HL-60 (cell line): Measurements from ENCODE around the gene BAZ2B.

ENCODE experiments used
- GABPA ChIP-seq: IDR thresholded peaks from 2 replicates; pipeline ENCODE4 v1.6.1; 2012; ENCODE audit warnings: low read depth
- POLR2AphosphoS5 ChIP-seq: IDR thresholded peaks from 2 replicates; pipeline ENCODE4 v1.6.1; 2012; ENCODE audit warnings: low read depth
- SPI1 ChIP-seq: IDR thresholded peaks from 2 replicates; pipeline ENCODE4 v1.6.1; 2012; ENCODE audit warnings: low read depth, mild to moderate bottlenecking, borderline replicate concordance
- TF ChIP-seq, protein P1 (sequence below): IDR thresholded peaks from one replicate; pipeline ENCODE4 v1.5.1; 2011; ENCODE audit warnings: low read length, control low read depth, inconsistent platforms; ENCODE audit not compliant: insufficient read depth
- TF ChIP-seq, protein P2 (sequence below): IDR thresholded peaks from 2 replicates; pipeline ENCODE4 v1.6.1; 2012; ENCODE audit warnings: low read depth; ENCODE audit not compliant: insufficient replicate concordance

DNA sequence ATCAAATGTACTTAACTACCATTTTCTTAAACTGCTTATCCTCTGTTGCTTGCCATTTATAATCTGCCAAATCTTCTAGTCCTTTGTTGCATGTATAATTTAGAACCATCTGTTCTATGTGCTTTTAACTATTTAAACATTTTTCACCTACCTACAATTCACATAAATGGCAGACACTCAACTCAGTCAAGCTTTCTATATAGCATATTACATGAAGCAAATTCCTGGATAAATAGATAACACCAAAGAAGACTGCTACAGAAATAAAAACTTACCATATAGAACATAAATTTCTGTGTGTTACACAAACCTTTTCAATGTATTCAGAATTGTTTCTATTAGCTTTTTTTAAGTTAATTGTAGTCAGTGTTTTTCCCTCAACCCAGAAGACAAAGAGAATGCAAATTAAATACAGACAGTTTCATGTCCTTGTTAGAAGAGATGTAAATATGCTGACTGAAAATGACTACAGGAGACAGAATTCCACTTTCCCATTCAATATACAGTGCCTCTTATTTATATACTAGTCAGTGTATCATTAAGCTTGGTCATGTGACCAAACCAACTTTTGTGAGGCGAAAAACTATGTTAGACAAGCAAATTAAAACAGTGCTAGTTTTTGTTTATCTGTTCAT is 2.6 kb downstream of the BAZ2B start:
- TF ChIP-seq, protein P1, sequence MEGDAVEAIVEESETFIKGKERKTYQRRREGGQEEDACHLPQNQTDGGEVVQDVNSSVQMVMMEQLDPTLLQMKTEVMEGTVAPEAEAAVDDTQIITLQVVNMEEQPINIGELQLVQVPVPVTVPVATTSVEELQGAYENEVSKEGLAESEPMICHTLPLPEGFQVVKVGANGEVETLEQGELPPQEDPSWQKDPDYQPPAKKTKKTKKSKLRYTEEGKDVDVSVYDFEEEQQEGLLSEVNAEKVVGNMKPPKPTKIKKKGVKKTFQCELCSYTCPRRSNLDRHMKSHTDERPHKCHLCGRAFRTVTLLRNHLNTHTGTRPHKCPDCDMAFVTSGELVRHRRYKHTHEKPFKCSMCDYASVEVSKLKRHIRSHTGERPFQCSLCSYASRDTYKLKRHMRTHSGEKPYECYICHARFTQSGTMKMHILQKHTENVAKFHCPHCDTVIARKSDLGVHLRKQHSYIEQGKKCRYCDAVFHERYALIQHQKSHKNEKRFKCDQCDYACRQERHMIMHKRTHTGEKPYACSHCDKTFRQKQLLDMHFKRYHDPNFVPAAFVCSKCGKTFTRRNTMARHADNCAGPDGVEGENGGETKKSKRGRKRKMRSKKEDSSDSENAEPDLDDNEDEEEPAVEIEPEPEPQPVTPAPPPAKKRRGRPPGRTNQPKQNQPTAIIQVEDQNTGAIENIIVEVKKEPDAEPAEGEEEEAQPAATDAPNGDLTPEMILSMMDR, result no peak
- TF ChIP-seq POLR2AphosphoS5 (no peak), SPI1 (no peak), GABPA (no peak)
- TF ChIP-seq, protein P2, sequence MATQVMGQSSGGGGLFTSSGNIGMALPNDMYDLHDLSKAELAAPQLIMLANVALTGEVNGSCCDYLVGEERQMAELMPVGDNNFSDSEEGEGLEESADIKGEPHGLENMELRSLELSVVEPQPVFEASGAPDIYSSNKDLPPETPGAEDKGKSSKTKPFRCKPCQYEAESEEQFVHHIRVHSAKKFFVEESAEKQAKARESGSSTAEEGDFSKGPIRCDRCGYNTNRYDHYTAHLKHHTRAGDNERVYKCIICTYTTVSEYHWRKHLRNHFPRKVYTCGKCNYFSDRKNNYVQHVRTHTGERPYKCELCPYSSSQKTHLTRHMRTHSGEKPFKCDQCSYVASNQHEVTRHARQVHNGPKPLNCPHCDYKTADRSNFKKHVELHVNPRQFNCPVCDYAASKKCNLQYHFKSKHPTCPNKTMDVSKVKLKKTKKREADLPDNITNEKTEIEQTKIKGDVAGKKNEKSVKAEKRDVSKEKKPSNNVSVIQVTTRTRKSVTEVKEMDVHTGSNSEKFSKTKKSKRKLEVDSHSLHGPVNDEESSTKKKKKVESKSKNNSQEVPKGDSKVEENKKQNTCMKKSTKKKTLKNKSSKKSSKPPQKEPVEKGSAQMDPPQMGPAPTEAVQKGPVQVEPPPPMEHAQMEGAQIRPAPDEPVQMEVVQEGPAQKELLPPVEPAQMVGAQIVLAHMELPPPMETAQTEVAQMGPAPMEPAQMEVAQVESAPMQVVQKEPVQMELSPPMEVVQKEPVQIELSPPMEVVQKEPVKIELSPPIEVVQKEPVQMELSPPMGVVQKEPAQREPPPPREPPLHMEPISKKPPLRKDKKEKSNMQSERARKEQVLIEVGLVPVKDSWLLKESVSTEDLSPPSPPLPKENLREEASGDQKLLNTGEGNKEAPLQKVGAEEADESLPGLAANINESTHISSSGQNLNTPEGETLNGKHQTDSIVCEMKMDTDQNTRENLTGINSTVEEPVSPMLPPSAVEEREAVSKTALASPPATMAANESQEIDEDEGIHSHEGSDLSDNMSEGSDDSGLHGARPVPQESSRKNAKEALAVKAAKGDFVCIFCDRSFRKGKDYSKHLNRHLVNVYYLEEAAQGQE, result no peak
